Esophagus muscularis mucosa (tissue), 4 donors: Measurements from ENCODE around the gene POC1A.

Experiments
- CTCF ChIP-seq, 3 experiments: fragments of 200-600 bp in 2 of 3; fragments of 450-650 bp in 1 of 3; sonication (generic) in 2 of 3; IDR thresholded peaks; one replicate each; pipeline ENCODE4 v1.5.1; 2017 to 2019; ENCODE audit warnings: antibody characterized with exemption in 3 of 3, mild to moderate bottlenecking in 2 of 3, moderate library complexity in 1 of 3
- EP300 ChIP-seq: sonication (generic); formaldehyde crosslinking; IDR thresholded peaks from one replicate; pipeline ENCODE4 v1.6.1; 2017; ENCODE audit warnings: antibody characterized with exemption
- POLR2A ChIP-seq: fragments of 450-650 bp; IDR thresholded peaks from one replicate; pipeline ENCODE4 v1.6.1; 2017; ENCODE audit warnings: antibody characterized with exemption, moderate library complexity, mild to moderate bottlenecking, low read depth

DNA sequence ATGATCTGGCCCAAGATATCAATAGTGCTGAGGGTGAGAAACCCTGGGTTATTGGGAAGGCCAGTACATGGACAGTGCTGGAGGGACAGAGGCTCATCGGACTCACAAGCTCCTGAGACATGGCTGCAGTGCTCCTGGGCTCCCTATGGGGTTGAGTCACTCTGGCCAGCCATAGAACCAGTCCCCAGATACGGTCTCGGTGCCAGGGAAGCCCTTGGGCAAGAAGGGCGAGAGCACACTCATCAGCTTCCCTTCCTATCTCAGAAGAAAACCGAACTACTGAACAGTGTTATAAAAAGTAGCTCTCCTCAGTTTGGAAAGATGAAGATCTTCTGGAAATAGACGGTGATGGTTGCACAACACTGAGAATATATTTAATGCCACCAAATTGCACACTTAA is 34.4 kb downstream of the POC1A start:
- TF ChIP-seq CTCF (IDR thresholded peaks at IDR 0.05), result no peak
- no peak for TF ChIP-seq EP300
- TF ChIP-seq POLR2A, result no peak
